ENCODE data around the gene RAD51D.

RAD51D gene

DNA sequence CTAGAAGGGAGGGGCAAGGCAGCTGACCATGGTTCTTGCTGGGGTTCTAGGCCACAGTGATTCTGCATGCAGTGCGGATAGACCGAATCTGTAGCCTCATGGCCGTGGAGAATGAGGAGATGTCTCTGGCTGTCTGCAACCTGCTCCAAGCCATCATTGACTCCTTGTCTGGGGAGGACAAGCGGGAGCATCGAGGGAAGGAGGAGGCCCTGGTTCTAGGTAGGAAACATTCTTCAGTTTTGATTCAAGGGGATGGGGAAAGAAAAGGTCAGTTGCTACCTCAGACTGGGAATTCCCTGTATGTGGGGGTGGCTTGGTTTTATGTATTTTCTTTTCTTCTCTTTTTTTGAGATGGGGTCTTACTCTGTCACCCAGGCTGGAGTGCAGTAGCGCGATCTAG lies 35.6 kb upstream of the RAD51D start:
- TF ChIP-seq ZNF565 (CRISPR knock-in tag; conservative IDR thresholded peaks at IDR 0.05; ENCODE audit: low read depth), result no peak
- TF ChIP-seq SNAI2 (CRISPR knock-in tag; IDR thresholded peaks at IDR 0.05), result no peak
- TF ChIP-seq, protein P1, sequence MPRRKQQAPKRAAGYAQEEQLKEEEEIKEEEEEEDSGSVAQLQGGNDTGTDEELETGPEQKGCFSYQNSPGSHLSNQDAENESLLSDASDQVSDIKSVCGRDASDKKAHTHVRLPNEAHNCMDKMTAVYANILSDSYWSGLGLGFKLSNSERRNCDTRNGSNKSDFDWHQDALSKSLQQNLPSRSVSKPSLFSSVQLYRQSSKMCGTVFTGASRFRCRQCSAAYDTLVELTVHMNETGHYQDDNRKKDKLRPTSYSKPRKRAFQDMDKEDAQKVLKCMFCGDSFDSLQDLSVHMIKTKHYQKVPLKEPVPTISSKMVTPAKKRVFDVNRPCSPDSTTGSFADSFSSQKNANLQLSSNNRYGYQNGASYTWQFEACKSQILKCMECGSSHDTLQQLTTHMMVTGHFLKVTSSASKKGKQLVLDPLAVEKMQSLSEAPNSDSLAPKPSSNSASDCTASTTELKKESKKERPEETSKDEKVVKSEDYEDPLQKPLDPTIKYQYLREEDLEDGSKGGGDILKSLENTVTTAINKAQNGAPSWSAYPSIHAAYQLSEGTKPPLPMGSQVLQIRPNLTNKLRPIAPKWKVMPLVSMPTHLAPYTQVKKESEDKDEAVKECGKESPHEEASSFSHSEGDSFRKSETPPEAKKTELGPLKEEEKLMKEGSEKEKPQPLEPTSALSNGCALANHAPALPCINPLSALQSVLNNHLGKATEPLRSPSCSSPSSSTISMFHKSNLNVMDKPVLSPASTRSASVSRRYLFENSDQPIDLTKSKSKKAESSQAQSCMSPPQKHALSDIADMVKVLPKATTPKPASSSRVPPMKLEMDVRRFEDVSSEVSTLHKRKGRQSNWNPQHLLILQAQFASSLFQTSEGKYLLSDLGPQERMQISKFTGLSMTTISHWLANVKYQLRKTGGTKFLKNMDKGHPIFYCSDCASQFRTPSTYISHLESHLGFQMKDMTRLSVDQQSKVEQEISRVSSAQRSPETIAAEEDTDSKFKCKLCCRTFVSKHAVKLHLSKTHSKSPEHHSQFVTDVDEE (CRISPR knock-in tag; IDR thresholded peaks at IDR 0.05), result no peak
- no peak for TF ChIP-seq ZFP30 (CRISPR knock-in tag; IDR thresholded peaks at IDR 0.05)
- no peak for TF ChIP-seq ARNTL (CRISPR knock-in tag; IDR thresholded peaks at IDR 0.05; ENCODE audit: borderline replicate concordance, low read depth)
- TF ChIP-seq, protein P2, sequence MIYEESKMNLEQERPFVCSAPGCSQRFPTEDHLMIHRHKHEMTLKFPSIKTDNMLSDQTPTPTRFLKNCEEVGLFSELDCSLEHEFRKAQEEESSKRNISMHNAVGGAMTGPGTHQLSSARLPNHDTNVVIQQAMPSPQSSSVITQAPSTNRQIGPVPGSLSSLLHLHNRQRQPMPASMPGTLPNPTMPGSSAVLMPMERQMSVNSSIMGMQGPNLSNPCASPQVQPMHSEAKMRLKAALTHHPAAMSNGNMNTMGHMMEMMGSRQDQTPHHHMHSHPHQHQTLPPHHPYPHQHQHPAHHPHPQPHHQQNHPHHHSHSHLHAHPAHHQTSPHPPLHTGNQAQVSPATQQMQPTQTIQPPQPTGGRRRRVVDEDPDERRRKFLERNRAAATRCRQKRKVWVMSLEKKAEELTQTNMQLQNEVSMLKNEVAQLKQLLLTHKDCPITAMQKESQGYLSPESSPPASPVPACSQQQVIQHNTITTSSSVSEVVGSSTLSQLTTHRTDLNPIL (CRISPR knock-in tag; IDR thresholded peaks at IDR 0.05; ENCODE audit: low read depth), result no peak
- no peak for TF ChIP-seq CSDC2 (CRISPR knock-in tag; IDR thresholded peaks at IDR 0.05)
- TF ChIP-seq ISL1 (CRISPR knock-in tag; IDR thresholded peaks at IDR 0.05), result no peak
- no peak for ATAC-seq

DNA sequence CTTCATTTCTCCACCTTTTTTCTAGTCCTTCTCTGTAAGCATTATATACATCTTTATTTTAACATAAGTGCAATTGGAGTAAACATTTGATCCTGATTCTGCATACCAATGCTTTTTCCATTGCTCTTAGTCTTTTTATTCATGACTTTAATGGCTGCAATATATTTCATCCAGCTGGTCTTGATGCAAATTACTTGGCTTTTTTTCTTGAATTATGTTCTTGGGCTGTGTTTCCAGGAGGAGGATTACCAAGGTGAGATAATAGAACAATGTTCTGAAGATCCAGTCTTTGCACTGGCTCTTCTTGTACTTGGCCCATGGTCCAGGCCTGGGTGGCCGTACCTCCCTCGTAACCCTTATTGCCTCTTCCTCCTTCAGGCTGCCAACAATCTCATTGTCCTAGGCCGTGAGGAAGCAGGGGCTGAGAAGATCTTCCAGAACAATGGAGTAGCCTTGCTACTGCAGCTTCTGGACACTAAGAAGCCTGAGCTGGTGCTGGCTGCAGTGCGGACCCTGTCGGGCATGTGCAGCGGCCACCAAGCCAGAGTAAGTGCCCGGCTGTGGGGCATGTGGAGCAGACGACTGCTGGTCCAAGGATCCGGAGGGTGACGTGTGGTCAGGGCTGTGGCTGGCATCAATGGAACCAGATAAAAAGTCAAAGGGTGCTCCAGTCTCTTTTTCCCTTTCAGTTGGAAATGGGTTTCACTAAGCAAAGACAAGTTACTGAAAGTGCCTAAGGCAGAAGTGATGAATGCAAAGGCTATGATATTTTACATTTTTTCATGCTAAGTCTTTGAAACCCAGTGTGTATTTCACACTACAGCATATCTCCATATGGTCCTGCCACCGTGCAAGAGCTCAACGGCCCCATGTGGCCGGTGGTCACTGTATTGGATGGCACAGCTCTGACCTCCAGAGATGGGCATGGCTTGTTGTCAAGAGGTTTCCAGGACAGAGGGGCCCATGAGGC lies 34.8 kb upstream of the RAD51D start:
- TF ChIP-seq, protein P3, sequence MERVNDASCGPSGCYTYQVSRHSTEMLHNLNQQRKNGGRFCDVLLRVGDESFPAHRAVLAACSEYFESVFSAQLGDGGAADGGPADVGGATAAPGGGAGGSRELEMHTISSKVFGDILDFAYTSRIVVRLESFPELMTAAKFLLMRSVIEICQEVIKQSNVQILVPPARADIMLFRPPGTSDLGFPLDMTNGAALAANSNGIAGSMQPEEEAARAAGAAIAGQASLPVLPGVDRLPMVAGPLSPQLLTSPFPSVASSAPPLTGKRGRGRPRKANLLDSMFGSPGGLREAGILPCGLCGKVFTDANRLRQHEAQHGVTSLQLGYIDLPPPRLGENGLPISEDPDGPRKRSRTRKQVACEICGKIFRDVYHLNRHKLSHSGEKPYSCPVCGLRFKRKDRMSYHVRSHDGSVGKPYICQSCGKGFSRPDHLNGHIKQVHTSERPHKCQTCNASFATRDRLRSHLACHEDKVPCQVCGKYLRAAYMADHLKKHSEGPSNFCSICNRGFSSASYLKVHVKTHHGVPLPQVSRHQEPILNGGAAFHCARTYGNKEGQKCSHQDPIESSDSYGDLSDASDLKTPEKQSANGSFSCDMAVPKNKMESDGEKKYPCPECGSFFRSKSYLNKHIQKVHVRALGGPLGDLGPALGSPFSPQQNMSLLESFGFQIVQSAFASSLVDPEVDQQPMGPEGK (CRISPR knock-in tag; IDR thresholded peaks at IDR 0.05; ENCODE audit: borderline replicate concordance), result no peak
- TF ChIP-seq ESRRG (CRISPR knock-in tag; IDR thresholded peaks at IDR 0.05) (no peak), TOX (CRISPR knock-in tag; IDR thresholded peaks at IDR 0.05; ENCODE audit: borderline replicate concordance) (no peak), SNAI2 (CRISPR knock-in tag; IDR thresholded peaks at IDR 0.05) (no peak), TCF4 (CRISPR knock-in tag; IDR thresholded peaks at IDR 0.05; ENCODE audit: borderline replicate concordance) (no peak), ARNTL (CRISPR knock-in tag; IDR thresholded peaks at IDR 0.05; ENCODE audit: borderline replicate concordance, low read depth) (no peak), ZFP30 (CRISPR knock-in tag; IDR thresholded peaks at IDR 0.05) (no peak), GLIS3 (CRISPR knock-in tag; IDR thresholded peaks at IDR 0.05) (no peak), RARB (CRISPR knock-in tag; IDR thresholded peaks at IDR 0.05) (no peak), ZNF565 (CRISPR knock-in tag; conservative IDR thresholded peaks at IDR 0.05; ENCODE audit: low read depth) (no peak), ZC3H10 (CRISPR knock-in tag; IDR thresholded peaks at IDR 0.05) (no peak)
- TF ChIP-seq, protein P4, sequence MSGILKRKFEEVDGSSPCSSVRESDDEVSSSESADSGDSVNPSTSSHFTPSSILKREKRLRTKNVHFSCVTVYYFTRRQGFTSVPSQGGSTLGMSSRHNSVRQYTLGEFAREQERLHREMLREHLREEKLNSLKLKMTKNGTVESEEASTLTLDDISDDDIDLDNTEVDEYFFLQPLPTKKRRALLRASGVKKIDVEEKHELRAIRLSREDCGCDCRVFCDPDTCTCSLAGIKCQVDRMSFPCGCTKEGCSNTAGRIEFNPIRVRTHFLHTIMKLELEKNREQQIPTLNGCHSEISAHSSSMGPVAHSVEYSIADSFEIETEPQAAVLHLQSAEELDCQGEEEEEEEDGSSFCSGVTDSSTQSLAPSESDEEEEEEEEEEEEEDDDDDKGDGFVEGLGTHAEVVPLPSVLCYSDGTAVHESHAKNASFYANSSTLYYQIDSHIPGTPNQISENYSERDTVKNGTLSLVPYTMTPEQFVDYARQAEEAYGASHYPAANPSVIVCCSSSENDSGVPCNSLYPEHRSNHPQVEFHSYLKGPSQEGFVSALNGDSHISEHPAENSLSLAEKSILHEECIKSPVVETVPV (CRISPR knock-in tag; IDR thresholded peaks at IDR 0.05), result no peak
- TF ChIP-seq, protein P1 (CRISPR knock-in tag; IDR thresholded peaks at IDR 0.05), result no peak
- TF ChIP-seq, protein P5, sequence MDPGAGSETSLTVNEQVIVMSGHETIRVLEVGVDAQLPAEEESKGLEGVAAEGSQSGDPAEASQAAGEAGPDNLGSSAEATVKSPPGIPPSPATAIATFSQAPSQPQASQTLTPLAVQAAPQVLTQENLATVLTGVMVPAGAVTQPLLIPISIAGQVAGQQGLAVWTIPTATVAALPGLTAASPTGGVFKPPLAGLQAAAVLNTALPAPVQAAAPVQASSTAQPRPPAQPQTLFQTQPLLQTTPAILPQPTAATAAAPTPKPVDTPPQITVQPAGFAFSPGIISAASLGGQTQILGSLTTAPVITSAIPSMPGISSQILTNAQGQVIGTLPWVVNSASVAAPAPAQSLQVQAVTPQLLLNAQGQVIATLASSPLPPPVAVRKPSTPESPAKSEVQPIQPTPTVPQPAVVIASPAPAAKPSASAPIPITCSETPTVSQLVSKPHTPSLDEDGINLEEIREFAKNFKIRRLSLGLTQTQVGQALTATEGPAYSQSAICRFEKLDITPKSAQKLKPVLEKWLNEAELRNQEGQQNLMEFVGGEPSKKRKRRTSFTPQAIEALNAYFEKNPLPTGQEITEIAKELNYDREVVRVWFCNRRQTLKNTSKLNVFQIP (CRISPR knock-in tag; IDR thresholded peaks at IDR 0.05; ENCODE audit: borderline replicate concordance, low read depth), result no peak
- no peak for ATAC-seq
